Small intestine (tissue), 7 donors: ENCODE data around the gene GRIK2. TPM values are rescaled to one million over a fixed set of nuclear protein-coding genes. Genes with fewer than 3 reads are reported as not detected.

ENCODE experiments used
- DNase-seq, 2 donors: peaks; one replicate each; pipeline versions ENCODE4 v3.0.0 to v3.0.0-alpha.2; 2013
- FAIRE-seq: peaks from 2 replicates; lab custom pipeline; 2012; peaks lifted over from hg19 to GRCh38; lab: Jason Lieb, UNC
- H3K27ac ChIP-seq, 3 donors: one replicate each; pipeline ENCODE4 v1.5.1; 2013; ENCODE audit warnings: low read length in 2 of 3, mild to moderate bottlenecking in 2 of 3, control low read depth in 1 of 3, inconsistent platforms in 1 of 3, low read depth in 1 of 3, moderate library complexity in 1 of 3
- H3K27me3 ChIP-seq, 3 donors: one replicate each; pipeline ENCODE4 v1.6.1; 2013; ENCODE audit warnings: low read length in 3 of 3, inconsistent platforms in 1 of 3; ENCODE audit not compliant: control insufficient read depth in 3 of 3, insufficient read depth in 3 of 3
- H3K36me3 ChIP-seq, 3 donors: one replicate each; pipeline ENCODE4 v1.6.1; 2013; ENCODE audit warnings: low read length in 3 of 3, inconsistent platforms in 1 of 3, low read depth in 1 of 3, mild to moderate bottlenecking in 1 of 3, moderate library complexity in 1 of 3; ENCODE audit not compliant: control insufficient read depth in 3 of 3, insufficient read depth in 2 of 3
- H3K4me1 ChIP-seq, 3 donors: one replicate each; pipeline ENCODE4 v1.6.1; 2013; ENCODE audit warnings: low read length in 2 of 3, inconsistent platforms in 1 of 3, low read depth in 1 of 3, mild to moderate bottlenecking in 1 of 3, moderate library complexity in 1 of 3; ENCODE audit not compliant: control insufficient read depth in 3 of 3, insufficient read depth in 2 of 3
- H3K4me3 ChIP-seq, 3 donors: one replicate each; pipeline ENCODE4 v1.5.1; 2013; ENCODE audit warnings: low read length in 3 of 3, control low read depth in 1 of 3, inconsistent platforms in 1 of 3, low read depth in 1 of 3, mild to moderate bottlenecking in 1 of 3, moderate library complexity in 1 of 3
- H3K9me3 ChIP-seq, 2 donors: one replicate each; pipeline ENCODE4 v1.6.1; 2013; ENCODE audit warnings: low read depth in 1 of 2, low read length in 1 of 2; ENCODE audit not compliant: control insufficient read depth in 2 of 2, insufficient read depth in 1 of 2
- WGBS, 3 donors: extraction: QIAGEN DNeasy Blood & Tissue Kit; methylation state at CpG; one replicate each; pipeline ENCODE4 v1.1.7; 2013; 5-methylcytosine and 5-hydroxymethylcytosine counted together
- polyA plus RNA-seq, 4 donors: library from polyadenylated mRNA; stranded (reverse) in 3 of 4; unstranded in 1 of 4; fragments of 200-250 nt in 3 of 4; fragments of 120-200 nt in 1 of 4; gene quantifications; one replicate each; pipeline versions ENCODE4 v1.2.1 to v1.2.3, GENCODE V29; 2013
- donor health status: healthy with polysubstance abuse.
- donor health status: control.
- donor health status: control.
- donor health status: Bipolar disorder and iron deficiency.
- donor health status: healthy.

The GRIK2 gene
- polyA plus RNA-seq, 4 donors: 0.27 to 1.4 (median 0.54) TPM; not detected in 1

DNA sequence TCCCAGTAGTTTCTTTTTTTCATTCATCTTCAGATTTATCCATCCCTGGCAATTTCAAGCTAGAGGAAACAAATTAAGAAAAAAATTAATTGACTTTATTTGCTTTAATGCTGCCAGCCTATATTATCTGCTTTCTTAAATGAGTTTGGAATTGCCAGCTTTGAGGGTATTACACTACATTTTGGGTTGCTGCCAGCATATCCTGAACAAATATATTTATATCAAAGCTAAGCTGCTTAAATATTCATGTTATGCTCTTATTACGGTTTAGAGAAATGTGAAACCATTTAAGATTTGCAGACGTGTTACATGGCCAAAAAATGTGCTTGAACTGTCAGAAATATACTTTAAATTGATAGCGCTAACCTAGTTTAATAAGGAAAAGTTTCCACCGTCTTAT lies 59.7 kb downstream of the GRIK2 start:
- FAIRE-seq: no peak
- no peaks in the 10 kb centered on the region for H3K4me1 ChIP-seq
- H3K9me3 ChIP-seq: no peaks in the 10 kb centered on the region
- WGBS, 3 donors: 70 to 84% (median 76%) methylated on average over 4 of the region's 4 CpGs
- DNase-seq: no peak
- H3K27me3 ChIP-seq: no peaks in the 10 kb centered on the region
- H3K36me3 ChIP-seq: no peaks in the 10 kb centered on the region
- no peak overlapping the region for H3K4me3 ChIP-seq
- H3K27ac ChIP-seq: no peak overlapping the region

DNA sequence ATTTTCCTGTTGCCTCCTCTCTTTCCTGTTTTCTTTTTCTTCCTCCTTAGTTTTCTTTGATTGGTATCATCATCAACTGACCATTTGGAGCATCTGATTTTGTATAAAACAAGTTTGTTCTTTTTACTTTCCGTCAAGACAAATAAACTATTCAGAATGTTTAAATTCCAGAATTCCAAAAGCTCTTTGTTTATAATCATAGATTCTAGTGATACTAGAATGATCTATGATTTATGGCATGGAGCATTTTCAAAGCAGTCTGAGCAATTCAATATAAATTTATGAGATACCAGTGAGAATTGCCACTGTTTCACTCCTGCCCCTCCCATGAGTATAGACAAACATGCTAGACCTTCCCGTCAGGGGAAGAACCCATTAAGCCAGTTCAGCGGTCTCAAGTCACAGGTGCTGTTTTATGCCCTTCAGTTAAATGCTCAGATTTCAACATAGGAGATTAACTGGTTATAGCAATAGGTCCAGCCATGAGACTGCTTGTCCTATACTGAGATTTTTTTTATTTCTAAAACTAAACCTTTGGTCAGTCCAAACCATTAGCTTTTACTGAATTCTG lies 60.7 kb downstream of the GRIK2 start:
- Histone ChIP-seq H3K27ac (no peak overlapping the region), H3K27me3 (no peaks in the 10 kb centered on the region), H3K9me3 (no peaks in the 10 kb centered on the region), H3K4me3 (no peak overlapping the region), H3K36me3 (no peaks in the 10 kb centered on the region), H3K4me1 (no peaks in the 10 kb centered on the region)
- no peak for DNase-seq
- 29 to 47% (median 30%) methylated on average over 3 of the region's 3 CpGs for WGBS, 3 donors
- FAIRE-seq: no peak

GRCh38 chr6:101458336-101458735 lies 64.8 kb downstream of the GRIK2 start:
- Histone ChIP-seq H3K4me1 (no peaks in the 10 kb centered on the region), H3K27ac (no peak overlapping the region), H3K9me3 (no peaks in the 10 kb centered on the region), H3K36me3 (no peaks in the 10 kb centered on the region), H3K4me3 (no peak overlapping the region), H3K27me3 (no peaks in the 10 kb centered on the region)
- no peak for FAIRE-seq
- no peak for DNase-seq
- WGBS, 3 donors: 84 to 86% (median 85%) methylated on average over 2 of the region's 2 CpGs

DNA sequence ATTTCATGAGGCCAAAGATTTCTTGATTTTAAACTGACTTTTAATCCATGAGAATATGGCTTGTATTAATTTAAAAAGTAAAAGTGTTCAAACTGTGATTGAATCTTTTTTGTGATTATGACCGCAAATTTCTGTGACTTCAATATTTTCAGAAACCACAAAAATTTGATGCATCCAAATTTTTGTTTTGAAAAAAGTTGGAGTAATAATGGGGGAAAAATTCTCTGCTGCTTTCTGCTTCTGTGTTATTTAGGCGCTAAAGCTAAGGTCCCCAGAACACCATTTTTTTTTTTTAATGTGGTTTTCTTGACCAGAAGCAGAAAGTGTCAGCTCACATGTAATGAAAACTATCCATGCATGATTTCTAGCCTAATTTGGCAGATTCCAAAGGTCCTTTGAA lies 65.3 kb downstream of the GRIK2 start:
- no peaks in the 10 kb centered on the region for H3K9me3 ChIP-seq
- no peak overlapping the region for H3K4me3 ChIP-seq
- DNase-seq (no peak), FAIRE-seq (no peak)
- H3K4me1 ChIP-seq: no peaks in the 10 kb centered on the region
- H3K27ac ChIP-seq: no peak overlapping the region
- WGBS, 3 donors: 89 to 95% (median 89%) methylated on average over 2 of the region's 2 CpGs
- no peaks in the 10 kb centered on the region for H3K27me3 ChIP-seq
- no peaks in the 10 kb centered on the region for H3K36me3 ChIP-seq

DNA sequence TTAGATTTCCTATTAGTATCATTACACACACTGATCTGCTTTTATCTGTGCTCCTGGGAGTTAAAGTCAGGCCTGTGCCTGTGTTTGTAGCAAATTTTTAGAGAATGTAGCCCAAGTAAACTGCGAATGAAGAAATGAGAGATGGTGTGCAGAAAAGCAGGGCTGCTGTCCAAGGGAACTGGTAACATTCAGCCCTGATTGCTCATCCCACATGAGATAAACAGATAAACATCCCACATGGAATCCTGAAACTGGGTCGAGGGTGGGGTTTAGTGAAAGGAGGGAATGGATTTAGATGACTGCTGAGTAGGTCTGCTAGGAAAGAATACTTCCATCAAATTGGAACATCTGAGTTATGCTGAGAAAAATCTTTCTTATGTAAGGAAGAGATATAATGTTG lies 69.1 kb downstream of the GRIK2 start:
- FAIRE-seq (no peak), DNase-seq (no peak)
- Histone ChIP-seq H3K27me3 (no peaks in the 10 kb centered on the region), H3K4me1 (no peaks in the 10 kb centered on the region), H3K36me3 (no peaks in the 10 kb centered on the region), H3K27ac (no peak overlapping the region), H3K4me3 (no peak overlapping the region), H3K9me3 (no peaks in the 10 kb centered on the region)
- WGBS, 3 donors: 52 to 53% (median 53%) methylated on average over 2 of the region's 2 CpGs

DNA sequence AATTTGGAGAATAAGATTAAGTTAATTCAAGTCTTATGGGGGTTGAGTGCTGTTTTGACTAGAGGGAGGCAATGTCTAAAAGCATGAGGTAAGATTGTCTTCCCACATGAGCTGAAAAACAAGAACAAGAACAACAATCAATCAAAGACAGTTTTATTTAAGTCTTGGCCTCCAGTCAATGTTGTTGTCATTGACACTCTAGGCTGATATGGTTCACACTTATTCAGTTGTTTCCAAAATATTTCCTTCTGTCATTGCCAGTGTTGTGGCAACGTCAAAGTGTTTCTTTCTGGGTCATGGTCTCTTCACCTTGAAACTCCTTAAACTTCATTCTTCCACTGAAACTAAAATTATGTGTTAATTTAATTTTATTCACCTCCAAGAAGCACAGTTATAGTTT lies 72.4 kb downstream of the GRIK2 start:
- Histone ChIP-seq H3K4me3 (no peak overlapping the region), H3K27ac (no peak overlapping the region), H3K27me3 (no peaks in the 10 kb centered on the region), H3K36me3 (no peaks in the 10 kb centered on the region), H3K9me3 (no peaks in the 10 kb centered on the region), H3K4me1 (no peaks in the 10 kb centered on the region)
- 50 to 57% (median 53%) methylated on average over 1 of the region's 1 CpG for whole genome bisulfite sequencing, 3 donors
- DNase-seq (no peak), FAIRE-seq (no peak)

DNA sequence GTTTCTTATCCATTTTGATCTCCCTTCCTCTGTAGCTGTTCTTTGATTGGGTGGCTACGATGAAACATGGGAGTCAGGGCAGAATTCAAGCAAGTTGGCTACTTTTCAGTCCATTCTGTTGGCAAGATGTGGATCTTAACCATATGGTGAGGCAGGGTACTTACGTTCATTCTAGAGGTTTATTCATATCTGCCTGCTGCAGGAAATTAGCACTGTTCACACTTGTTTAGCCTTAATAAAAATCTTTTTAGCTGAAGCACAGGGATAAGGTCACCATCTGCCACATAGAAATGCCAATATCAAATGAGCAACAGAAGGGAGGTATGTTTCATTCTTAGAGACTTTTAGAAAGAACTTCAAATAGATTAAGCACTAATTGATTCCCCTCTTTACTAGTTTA lies 83.9 kb downstream of the GRIK2 start:
- Histone ChIP-seq H3K4me1 (no peaks in the 10 kb centered on the region), H3K36me3 (no peaks in the 10 kb centered on the region), H3K27me3 (no peaks in the 10 kb centered on the region), H3K27ac (no peak overlapping the region), H3K9me3 (no peaks in the 10 kb centered on the region), H3K4me3 (no peak overlapping the region)
- no peak for DNase-seq
- 69 to 80% (median 75%) methylated on average over 2 of the region's 2 CpGs for WGBS, 3 donors
- FAIRE-seq: no peak

- FAIRE-seq: no peak
- Histone ChIP-seq H3K36me3 (no peaks in the 10 kb centered on the region), H3K4me3 (no peak overlapping the region), H3K4me1 (no peaks in the 10 kb centered on the region), H3K27me3 (no peaks in the 10 kb centered on the region), H3K9me3 (no peaks in the 10 kb centered on the region), H3K27ac (no peak overlapping the region)
- WGBS, 3 donors: 59 to 70% (median 68%) methylated on average over 1 of the region's 1 CpG
- DNase-seq: no peak
Measured at GRCh38 chr6:101478891-101479290, 85.4 kb downstream of the GRIK2 start.

DNA sequence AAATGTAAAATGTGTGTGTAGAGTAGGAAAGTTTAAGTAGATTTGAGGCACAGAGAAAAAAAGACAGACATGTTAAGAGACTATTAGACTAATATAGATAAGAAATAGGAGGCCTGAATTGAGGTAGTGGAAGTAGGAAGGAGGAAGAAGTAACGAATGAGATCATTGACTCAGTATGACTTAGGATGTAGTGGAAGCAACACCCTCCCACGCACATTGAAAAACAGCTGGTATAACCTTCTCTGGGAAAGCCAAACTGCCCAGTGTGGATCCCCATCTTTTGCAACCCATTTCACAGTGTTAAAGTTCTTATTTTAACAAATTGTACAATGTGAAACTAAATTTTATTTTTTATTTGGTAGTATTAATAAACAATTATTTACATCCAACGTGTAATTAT lies 89.1 kb downstream of the GRIK2 start:
- Histone ChIP-seq H3K9me3 (no peaks in the 10 kb centered on the region), H3K27ac (no peak overlapping the region), H3K4me3 (no peak overlapping the region), H3K4me1 (no peaks in the 10 kb centered on the region), H3K36me3 (no peaks in the 10 kb centered on the region), H3K27me3 (no peaks in the 10 kb centered on the region)
- WGBS, 3 donors: 72 to 82% (median 76%) methylated on average over 3 of the region's 3 CpGs
- FAIRE-seq: no peak
- DNase-seq: no peak
